Loucy (cell line): ENCODE data around the gene OGDH.

Source experiments
- EZH2phosphoT487 ChIP-seq: fragments of 200-600 bp; IDR thresholded peaks from 2 replicates; pipeline ENCODE4 v1.6.1; 2018; ENCODE audit warnings: antibody characterized with exemption, mild to moderate bottlenecking, moderate library complexity, borderline replicate concordance
- TF ChIP-seq, protein P1 (sequence below): fragments of 200-600 bp; sonication (generic); conservative IDR thresholded peaks from 2 replicates; pipeline ENCODE4 v1.5.1; 2014; ENCODE audit warnings: mild to moderate bottlenecking, antibody characterized with exemption, low read length

DNA sequence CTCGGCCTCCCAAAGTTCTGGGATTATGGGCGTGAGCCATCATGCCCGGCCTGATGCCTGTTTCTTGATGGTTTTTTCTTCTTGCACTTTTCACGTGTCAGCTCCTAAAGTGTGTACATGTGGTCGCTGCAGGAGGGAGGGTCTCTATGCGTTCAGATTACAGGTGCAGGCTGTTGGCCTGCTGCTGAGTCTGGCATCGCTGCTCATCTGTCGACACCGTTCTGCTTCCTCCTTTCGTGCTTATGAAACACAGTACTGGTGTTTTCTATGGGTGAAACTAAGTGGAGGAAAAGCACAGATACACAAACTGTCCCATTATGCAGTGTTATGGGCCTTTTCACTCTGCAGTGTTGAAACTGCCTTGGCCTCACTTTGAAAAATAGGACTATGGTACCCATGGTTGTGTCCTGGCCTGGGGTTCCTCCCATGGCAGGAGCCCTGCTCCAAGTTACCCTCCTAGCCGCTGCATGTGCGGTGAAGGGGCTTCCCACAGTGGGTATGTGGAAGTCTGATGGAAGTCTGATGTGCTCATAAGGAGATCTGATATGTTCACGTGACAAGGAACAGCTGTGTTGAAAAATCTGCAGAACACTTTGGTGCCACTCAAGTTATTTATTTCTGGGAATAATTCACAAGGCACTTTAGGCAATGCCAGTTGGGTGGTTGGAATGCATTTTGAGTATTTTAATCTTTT is 23.5 kb downstream of the OGDH start:
- TF ChIP-seq, protein P1, sequence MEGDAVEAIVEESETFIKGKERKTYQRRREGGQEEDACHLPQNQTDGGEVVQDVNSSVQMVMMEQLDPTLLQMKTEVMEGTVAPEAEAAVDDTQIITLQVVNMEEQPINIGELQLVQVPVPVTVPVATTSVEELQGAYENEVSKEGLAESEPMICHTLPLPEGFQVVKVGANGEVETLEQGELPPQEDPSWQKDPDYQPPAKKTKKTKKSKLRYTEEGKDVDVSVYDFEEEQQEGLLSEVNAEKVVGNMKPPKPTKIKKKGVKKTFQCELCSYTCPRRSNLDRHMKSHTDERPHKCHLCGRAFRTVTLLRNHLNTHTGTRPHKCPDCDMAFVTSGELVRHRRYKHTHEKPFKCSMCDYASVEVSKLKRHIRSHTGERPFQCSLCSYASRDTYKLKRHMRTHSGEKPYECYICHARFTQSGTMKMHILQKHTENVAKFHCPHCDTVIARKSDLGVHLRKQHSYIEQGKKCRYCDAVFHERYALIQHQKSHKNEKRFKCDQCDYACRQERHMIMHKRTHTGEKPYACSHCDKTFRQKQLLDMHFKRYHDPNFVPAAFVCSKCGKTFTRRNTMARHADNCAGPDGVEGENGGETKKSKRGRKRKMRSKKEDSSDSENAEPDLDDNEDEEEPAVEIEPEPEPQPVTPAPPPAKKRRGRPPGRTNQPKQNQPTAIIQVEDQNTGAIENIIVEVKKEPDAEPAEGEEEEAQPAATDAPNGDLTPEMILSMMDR: no peak
- TF ChIP-seq EZH2phosphoT487: no peak
